HL-60 (cell line): Measurements from ENCODE around the gene GLIS1.

Experiments
- DNase-seq, 2 experiments: peaks; one replicate each; pipeline ENCODE4 v3.0.0-alpha.2; 2010 to 2020; ENCODE audit warnings: low read depth in 1 of 2, low spot score in 1 of 2
- H3K27ac ChIP-seq: fragments of 250-450 bp; sonication (Bioruptor Pico); replicated peaks from 2 replicates; pipeline ENCODE4 v1.5.1; 2020; ENCODE audit warnings: mild to moderate bottlenecking, moderate library complexity
- H3K27me3 ChIP-seq: fragments of 250-450 bp; sonication (Bioruptor Pico); 2 replicates; pipeline ENCODE4 v1.5.1; 2021; ENCODE audit warnings: mild to moderate bottlenecking, moderate library complexity; ENCODE audit not compliant: insufficient read depth, poor library complexity, severe bottlenecking
- H3K4me3 ChIP-seq: replicated peaks from 2 replicates; pipeline ENCODE4 v1.5.1; 2011; ENCODE audit warnings: mild to moderate bottlenecking, control low read depth, low read length; ENCODE audit not compliant: insufficient read depth
- GABPA ChIP-seq: IDR thresholded peaks from 2 replicates; pipeline ENCODE4 v1.6.1; 2012; ENCODE audit warnings: low read depth
- POLR2AphosphoS5 ChIP-seq: IDR thresholded peaks from 2 replicates; pipeline ENCODE4 v1.6.1; 2012; ENCODE audit warnings: low read depth
- SPI1 ChIP-seq: IDR thresholded peaks from 2 replicates; pipeline ENCODE4 v1.6.1; 2012; ENCODE audit warnings: low read depth, mild to moderate bottlenecking, borderline replicate concordance
- TF ChIP-seq, protein P1 (sequence below): IDR thresholded peaks from 2 replicates; pipeline ENCODE4 v1.6.1; 2012; ENCODE audit warnings: low read depth; ENCODE audit not compliant: insufficient replicate concordance
- TF ChIP-seq, protein P2 (sequence below): IDR thresholded peaks from one replicate; pipeline ENCODE4 v1.5.1; 2011; ENCODE audit warnings: low read length, control low read depth, inconsistent platforms; ENCODE audit not compliant: insufficient read depth

The GLIS1 gene

GRCh38 chr1:53500204-53501064 lies 238.5 kb downstream of the GLIS1 start:
- H3K27me3 ChIP-seq: no peaks in the 10 kb centered on the region
- no peak for TF ChIP-seq GABPA
- H3K27ac ChIP-seq: no peak overlapping the region

DNA sequence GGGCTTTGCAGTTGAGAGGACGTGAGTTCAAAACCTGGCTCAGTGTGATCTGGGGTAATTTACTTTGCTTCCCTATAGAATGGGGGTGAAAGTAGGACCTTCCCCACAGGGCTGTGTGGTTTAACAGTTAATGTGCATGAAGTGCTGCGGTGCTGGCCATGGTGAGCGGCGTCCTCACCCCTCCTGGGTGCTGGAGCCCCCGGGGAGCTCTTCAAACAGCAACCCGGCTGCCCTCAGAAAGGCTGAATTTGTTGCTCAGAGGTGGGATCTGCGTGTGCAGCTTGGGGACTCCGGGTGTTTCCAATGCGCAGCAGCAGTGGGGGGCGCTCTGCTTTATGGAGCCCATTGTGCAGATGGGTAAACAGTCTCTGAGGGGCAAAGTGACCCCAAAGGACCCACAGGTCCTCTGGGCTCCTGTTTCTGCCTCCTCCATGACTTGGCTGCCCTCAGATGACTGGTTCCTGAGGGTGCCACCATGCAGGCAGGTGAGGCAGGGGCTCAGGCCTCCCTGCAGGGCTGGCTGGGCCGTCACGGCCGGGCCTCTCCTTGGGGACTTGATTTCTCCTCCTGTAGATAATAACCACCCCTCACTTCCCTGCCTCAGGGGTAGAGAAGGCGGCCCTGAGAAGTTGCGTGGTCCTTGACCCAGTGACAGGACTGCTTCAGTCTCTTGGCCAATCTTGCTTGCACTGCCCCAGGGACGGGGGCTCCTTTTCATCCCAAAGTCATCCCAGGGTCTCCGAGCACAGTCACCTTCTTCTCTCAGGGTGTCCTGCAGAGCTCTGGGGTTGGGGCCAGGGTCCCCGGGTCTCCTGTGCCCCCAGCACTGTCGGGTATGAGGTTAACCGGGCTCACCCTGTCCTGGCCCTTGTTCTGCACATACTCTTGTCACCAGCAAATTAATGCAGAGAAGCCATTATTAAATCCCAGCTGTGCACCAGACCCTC lies 239.4 kb downstream of the GLIS1 start:
- H3K27me3 ChIP-seq: no peaks in the 10 kb centered on the region
- no peak for DNase-seq
- no peak overlapping the region for H3K4me3 ChIP-seq
- no peak overlapping the region for H3K27ac ChIP-seq
- TF ChIP-seq SPI1: no peak
- TF ChIP-seq POLR2AphosphoS5: no peak
- TF ChIP-seq GABPA: no peak
- TF ChIP-seq, protein P1, sequence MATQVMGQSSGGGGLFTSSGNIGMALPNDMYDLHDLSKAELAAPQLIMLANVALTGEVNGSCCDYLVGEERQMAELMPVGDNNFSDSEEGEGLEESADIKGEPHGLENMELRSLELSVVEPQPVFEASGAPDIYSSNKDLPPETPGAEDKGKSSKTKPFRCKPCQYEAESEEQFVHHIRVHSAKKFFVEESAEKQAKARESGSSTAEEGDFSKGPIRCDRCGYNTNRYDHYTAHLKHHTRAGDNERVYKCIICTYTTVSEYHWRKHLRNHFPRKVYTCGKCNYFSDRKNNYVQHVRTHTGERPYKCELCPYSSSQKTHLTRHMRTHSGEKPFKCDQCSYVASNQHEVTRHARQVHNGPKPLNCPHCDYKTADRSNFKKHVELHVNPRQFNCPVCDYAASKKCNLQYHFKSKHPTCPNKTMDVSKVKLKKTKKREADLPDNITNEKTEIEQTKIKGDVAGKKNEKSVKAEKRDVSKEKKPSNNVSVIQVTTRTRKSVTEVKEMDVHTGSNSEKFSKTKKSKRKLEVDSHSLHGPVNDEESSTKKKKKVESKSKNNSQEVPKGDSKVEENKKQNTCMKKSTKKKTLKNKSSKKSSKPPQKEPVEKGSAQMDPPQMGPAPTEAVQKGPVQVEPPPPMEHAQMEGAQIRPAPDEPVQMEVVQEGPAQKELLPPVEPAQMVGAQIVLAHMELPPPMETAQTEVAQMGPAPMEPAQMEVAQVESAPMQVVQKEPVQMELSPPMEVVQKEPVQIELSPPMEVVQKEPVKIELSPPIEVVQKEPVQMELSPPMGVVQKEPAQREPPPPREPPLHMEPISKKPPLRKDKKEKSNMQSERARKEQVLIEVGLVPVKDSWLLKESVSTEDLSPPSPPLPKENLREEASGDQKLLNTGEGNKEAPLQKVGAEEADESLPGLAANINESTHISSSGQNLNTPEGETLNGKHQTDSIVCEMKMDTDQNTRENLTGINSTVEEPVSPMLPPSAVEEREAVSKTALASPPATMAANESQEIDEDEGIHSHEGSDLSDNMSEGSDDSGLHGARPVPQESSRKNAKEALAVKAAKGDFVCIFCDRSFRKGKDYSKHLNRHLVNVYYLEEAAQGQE: no peak
- TF ChIP-seq, protein P2, sequence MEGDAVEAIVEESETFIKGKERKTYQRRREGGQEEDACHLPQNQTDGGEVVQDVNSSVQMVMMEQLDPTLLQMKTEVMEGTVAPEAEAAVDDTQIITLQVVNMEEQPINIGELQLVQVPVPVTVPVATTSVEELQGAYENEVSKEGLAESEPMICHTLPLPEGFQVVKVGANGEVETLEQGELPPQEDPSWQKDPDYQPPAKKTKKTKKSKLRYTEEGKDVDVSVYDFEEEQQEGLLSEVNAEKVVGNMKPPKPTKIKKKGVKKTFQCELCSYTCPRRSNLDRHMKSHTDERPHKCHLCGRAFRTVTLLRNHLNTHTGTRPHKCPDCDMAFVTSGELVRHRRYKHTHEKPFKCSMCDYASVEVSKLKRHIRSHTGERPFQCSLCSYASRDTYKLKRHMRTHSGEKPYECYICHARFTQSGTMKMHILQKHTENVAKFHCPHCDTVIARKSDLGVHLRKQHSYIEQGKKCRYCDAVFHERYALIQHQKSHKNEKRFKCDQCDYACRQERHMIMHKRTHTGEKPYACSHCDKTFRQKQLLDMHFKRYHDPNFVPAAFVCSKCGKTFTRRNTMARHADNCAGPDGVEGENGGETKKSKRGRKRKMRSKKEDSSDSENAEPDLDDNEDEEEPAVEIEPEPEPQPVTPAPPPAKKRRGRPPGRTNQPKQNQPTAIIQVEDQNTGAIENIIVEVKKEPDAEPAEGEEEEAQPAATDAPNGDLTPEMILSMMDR: no peak

More at GRCh38 chr1:53500204-53501064, 238.5 kb downstream of the GLIS1 start:
- no peak overlapping the region for H3K4me3 ChIP-seq
- DNase-seq: no peak

GRCh38 chr1:53498555-53499131 lies 240.3 kb downstream of the GLIS1 start:
- no peak overlapping the region for H3K4me3 ChIP-seq
- H3K27me3 ChIP-seq: no peaks in the 10 kb centered on the region
- no peak overlapping the region for H3K27ac ChIP-seq
- TF ChIP-seq, protein P2: no peak
- TF ChIP-seq SPI1 (no peak), GABPA (no peak)
- TF ChIP-seq, protein P1: no peak
- DNase-seq: peak in 1 of 2 experiments; percentile 18
